ENCODE measurements around the gene RSKR.

Gene RSKR

DNA sequence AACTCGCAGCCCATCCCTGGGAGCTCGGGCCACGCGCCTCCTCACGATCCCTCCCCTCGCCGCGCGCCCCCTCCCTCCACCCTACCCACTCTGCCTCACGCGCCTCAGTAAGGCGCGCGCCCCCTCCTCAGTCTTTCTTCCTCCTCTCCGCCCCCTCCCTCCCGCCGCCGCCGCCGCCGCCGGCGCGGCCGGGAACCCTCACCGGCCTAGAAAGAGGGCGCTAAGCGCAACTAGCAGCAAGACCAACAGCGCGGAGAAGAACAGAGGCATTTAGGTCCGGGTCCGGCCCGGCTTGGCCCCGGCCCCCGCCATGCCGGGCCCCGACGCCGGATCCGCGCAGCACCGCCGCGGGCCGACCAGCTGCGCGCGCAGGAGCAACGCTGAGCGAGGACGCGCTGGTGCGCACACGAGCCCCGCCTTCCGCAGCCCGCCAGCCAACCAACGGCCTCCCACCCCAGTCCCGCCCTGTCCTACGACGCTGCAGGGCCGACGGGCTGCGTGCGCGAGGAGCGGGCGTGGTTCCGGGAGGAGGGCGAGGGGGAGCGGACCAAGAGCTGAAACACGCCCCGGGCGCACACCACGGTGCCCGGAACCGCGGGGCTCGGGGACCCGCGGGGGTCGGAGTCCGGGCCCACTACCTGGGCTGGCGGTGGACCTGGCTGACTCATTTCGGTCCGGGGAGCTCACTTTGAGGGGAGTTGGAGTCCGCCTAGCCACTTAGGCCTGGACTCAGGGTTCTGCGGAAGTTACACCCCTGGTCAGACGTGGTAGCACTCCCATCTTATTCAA lies 31.0 kb upstream of the RSKR start, which contains the start of gene BLTP2:
Gene BLTP2, minus strand, starts transcription at position 372 of the 789 bp plus-strand sequence. Its CDS starts 102 bp downstream, at position 270.
- H3K4me3 ChIP-seq (ENCODE audit: low read depth, low read length) = peak within 1 kb of the TSS; percentile 93
- DNase-seq (ENCODE audit: low read depth, low spot score) = peak; percentile 50
- TF ChIP-seq, protein P1, sequence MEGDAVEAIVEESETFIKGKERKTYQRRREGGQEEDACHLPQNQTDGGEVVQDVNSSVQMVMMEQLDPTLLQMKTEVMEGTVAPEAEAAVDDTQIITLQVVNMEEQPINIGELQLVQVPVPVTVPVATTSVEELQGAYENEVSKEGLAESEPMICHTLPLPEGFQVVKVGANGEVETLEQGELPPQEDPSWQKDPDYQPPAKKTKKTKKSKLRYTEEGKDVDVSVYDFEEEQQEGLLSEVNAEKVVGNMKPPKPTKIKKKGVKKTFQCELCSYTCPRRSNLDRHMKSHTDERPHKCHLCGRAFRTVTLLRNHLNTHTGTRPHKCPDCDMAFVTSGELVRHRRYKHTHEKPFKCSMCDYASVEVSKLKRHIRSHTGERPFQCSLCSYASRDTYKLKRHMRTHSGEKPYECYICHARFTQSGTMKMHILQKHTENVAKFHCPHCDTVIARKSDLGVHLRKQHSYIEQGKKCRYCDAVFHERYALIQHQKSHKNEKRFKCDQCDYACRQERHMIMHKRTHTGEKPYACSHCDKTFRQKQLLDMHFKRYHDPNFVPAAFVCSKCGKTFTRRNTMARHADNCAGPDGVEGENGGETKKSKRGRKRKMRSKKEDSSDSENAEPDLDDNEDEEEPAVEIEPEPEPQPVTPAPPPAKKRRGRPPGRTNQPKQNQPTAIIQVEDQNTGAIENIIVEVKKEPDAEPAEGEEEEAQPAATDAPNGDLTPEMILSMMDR (IDR thresholded peaks at IDR 0.05; ENCODE audit: insufficient read depth, low read length, missing control alignments) = no peak
- CTCF ChIA-PET = interaction anchor here (1.0 to 7.1 kb wide), 13 partner anchors 9 to 119 kb away, joined by 3 to 85 read pairs (median 6); partner anchors contain the start of genes ALDOC, RSKR, SDF2 and SUPT6H
- POLR2A ChIA-PET = interaction anchor here (1.0 to 1.3 kb wide), 3 partner anchors 11 to 24 kb away, joined by 4 to 5 read pairs (median 5); no protein-coding TSS in a partner anchor

DNA sequence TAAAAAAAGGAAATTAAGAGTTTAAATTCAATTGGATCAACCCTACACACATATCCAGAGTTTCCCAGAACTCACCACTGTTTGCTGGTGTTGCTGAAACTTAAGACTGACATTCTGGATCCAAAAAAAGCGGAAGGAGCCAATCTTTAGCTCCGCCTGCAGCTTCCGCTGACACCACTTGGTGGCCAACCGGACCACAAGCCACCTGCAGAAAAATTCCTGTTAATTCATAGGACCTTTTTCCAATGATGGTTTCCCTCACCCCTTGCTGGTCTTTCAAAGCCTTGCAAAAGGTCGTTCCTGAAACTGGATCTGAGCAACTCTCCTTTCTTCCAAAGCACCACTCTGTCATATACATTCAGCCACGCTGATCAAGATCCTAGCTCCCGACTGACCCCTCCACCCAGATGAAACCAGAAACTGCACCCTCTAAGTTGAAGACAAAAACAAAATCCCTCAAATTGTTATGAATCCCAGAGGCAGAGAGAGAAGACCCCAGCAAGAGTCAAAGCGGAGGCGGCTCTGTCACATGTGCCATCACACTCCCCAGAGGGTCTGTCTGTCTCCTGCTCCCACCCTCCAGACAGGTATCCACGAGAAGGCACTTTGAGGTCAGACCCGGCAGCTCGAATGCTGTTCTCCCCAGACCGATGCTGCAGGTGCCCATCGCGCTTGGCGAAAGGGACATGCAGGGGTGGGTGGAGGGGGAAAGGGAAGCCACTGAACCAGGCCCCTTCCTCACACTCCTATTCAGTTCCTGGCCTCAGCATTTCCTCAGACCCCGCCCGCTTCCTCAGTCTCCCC lies 30.2 kb upstream of the RSKR start:
- TF ChIP-seq, protein P1 (IDR thresholded peaks at IDR 0.05; ENCODE audit: insufficient read depth, low read length, missing control alignments) = peak; percentile 28
- CTCF ChIA-PET = interaction anchor here (0.7 to 7.1 kb wide), 14 partner anchors 10 to 105 kb away, joined by 3 to 85 read pairs (median 8); partner anchors contain the start of genes ALDOC, RSKR, SDF2 and SUPT6H
- POLR2A ChIA-PET = interaction anchor here (1.0 to 1.3 kb wide), 5 partner anchors 10 to 24 kb away, joined by 3 to 5 read pairs (median 4); partner anchors contain the start of genes SDF2 and SUPT6H
- DNase-seq (ENCODE audit: low read depth, low spot score) = no peak
- peak overlapping the region; percentile 93 for H3K4me3 ChIP-seq (ENCODE audit: low read depth, low read length)

DNA sequence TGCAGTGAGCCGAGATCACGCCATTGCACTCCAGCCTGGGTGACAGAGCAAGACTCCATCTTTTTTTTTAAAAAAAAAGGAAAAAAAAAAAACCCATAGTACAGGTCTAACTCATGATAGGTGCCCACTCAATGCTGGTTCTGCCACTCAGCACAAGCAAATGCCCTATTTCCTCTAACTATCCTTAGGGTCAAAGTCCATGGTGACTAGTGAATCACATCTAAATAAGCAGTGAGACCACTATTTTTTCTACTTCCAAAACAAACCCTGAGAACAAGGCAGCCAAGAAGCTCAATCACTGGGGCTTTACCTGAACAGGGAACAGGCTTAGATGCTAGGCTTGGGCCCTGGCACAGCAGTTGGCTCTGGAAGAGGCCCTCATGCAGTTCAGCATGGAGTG lies 27.6 kb upstream of the RSKR start:
- TF ChIP-seq, protein P1 (IDR thresholded peaks at IDR 0.05; ENCODE audit: insufficient read depth, low read length, missing control alignments) = no peak
- H3K4me3 ChIP-seq (ENCODE audit: low read depth, low read length) = no peak overlapping the region
- DNase-seq (ENCODE audit: low read depth, low spot score) = no peak
- CTCF ChIA-PET = interaction anchor here (0.8 to 7.1 kb wide), 5 partner anchors 9 to 29 kb away, joined by 3 to 85 read pairs (median 30); partner anchors contain the start of gene RSKR
- POLR2A ChIA-PET = no interaction called here

DNA sequence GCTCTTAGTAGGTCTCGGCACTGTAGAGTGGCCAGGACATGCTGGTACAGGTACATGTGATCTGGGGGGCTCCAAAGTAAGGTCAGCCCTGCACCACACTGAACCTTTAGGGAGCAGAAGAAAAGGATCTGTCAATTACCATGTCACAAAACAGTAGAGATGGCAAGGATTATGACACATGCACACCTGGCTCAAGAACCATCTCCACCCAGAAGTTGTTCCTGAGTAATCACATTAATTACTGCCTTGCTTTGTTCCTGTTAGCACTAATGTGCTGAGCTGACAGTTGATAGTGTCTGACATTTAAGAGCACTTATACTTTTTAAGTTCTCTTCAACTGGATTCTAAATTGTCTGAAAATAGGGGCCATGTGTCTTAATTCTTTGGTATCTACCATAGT lies 21.5 kb upstream of the RSKR start:
- no peak for DNase-seq (ENCODE audit: low read depth, low spot score)
- POLR2A ChIA-PET = no interaction called here
- TF ChIP-seq, protein P1 (IDR thresholded peaks at IDR 0.05; ENCODE audit: insufficient read depth, low read length, missing control alignments) = no peak
- H3K4me3 ChIP-seq (ENCODE audit: low read depth, low read length) = no peak overlapping the region
- CTCF ChIA-PET = interaction anchor here (11.1 kb wide), 1 partner anchor 9 kb away, joined by 85 read pairs; the partner anchor contains the start of gene BLTP2

DNA sequence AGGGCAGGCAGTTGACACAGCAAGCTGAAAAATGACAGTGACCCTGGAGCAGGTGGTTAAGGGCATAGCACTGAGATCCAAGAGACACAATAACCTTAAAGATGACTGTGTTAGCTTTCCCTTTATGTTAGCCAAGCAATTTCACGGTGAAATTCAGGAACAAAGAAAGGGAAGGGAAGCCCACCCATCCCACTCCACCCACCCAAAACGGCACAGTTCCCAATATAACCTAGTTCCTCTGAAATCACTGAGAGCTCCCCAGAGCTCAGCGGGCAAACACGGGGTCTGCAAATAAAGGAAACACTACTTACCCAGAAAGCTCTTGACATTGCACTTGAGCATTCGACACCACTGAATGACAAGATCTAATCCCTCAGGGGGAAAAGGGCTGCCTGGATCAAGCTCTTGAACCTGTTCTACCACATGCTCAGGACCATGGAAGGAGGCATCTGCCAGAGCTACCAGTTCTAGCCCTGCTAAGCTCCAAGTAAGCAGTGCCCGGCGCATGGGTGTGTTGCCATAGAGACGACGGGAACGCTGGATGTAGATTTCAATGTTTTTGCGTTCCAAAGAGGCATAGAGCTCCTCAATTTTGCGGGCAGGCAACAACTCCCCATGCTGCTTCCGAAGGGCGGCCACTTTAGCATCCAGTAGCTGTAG lies 20.4 kb upstream of the RSKR start:
- CTCF ChIA-PET = interaction anchor here (2.1 to 11.1 kb wide), 2 partner anchors 10 to 22 kb away, joined by 13 to 85 read pairs; partner anchors contain the start of gene BLTP2
- POLR2A ChIA-PET = interaction anchor here (1.1 to 1.3 kb wide), 2 partner anchors 10 to 11 kb away, joined by 3 to 5 read pairs; partner anchors contain the start of gene BLTP2
- TF ChIP-seq, protein P1 (IDR thresholded peaks at IDR 0.05; ENCODE audit: insufficient read depth, low read length, missing control alignments) = no peak
- DNase-seq (ENCODE audit: low read depth, low spot score) = no peak
- H3K4me3 ChIP-seq (ENCODE audit: low read depth, low read length) = no peak overlapping the region
